Measurements from ENCODE around the gene SH2D3A.

The SH2D3A gene

GRCh38 chr19:6717036-6717435 lies 50.2 kb downstream of the SH2D3A start:
- ChIA-PET POLR2A (no interaction called here), CTCF (interaction anchor here (1.5 kb wide), 1 partner anchor 12 kb away, joined by 5 read pairs; no protein-coding TSS in a partner anchor)
- TF ChIP-seq CTCF (IDR thresholded peaks at IDR 0.05; ENCODE audit: control extremely low read depth, extremely low read depth, low read depth, missing control alignments), result peak; percentile 3
- no peak for DNase-seq (ENCODE audit: extremely low spot score)

GRCh38 chr19:6716610-6716970 lies 50.6 kb downstream of the SH2D3A start:
- no peak for TF ChIP-seq CTCF (IDR thresholded peaks at IDR 0.05; ENCODE audit: control extremely low read depth, extremely low read depth, low read depth, missing control alignments)
- CTCF ChIA-PET, result interaction anchor here (1.2 to 1.8 kb wide), 3 partner anchors 11 to 147 kb away, joined by 3 to 5 read pairs (median 5); no protein-coding TSS in a partner anchor

GRCh38 chr19:6714749-6715555 lies 52.3 kb downstream of the SH2D3A start:
- ChIA-PET CTCF (interaction anchor here (1.8 kb wide), 1 partner anchor 149 kb away, joined by 5 read pairs; no protein-coding TSS in a partner anchor), POLR2A (no interaction called here)
- no peak for TF ChIP-seq CTCF (IDR thresholded peaks at IDR 0.05; ENCODE audit: control extremely low read depth, extremely low read depth, low read depth, missing control alignments)
- DNase-seq (ENCODE audit: extremely low spot score), result no peak

More at GRCh38 chr19:6716610-6716970, 50.6 kb downstream of the SH2D3A start:
- POLR2A ChIA-PET, result no interaction called here
- no peak for DNase-seq (ENCODE audit: extremely low spot score)

GRCh38 chr19:6713773-6714692 lies 53.2 kb downstream of the SH2D3A start:
- ChIA-PET CTCF (no interaction called here), POLR2A (no interaction called here)
- no peak for TF ChIP-seq CTCF (IDR thresholded peaks at IDR 0.05; ENCODE audit: control extremely low read depth, extremely low read depth, low read depth, missing control alignments)
- no peak for DNase-seq (ENCODE audit: extremely low spot score)

GRCh38 chr19:6712692-6713670 lies 54.3 kb downstream of the SH2D3A start:
- POLR2A ChIA-PET, result no interaction called here

More at GRCh38 chr19:6712692-6713670, 54.3 kb downstream of the SH2D3A start:
- no peak for TF ChIP-seq CTCF (IDR thresholded peaks at IDR 0.05; ENCODE audit: control extremely low read depth, extremely low read depth, low read depth, missing control alignments)
- DNase-seq (ENCODE audit: extremely low spot score), result no peak
- CTCF ChIA-PET, result no interaction called here

Data from GM10248 (cell line).